Hematopoietic multipotent progenitor cell (in vitro differentiated cells): ENCODE data around the gene CCDC9B. TPM values are rescaled to one million over a fixed set of nuclear protein-coding genes. Genes with fewer than 3 reads are reported as not detected.

Experiments used
- DNase-seq, 3 donors: peaks; one replicate each; pipeline ENCODE4 v3.0.0-alpha.2; 2011 to 2015; ENCODE audit warnings: low read depth in 2 of 3, low spot score in 2 of 3
- total RNA-seq: library from RNA; depleted of rRNA; stranded (reverse); fragments of >200 nt; gene quantifications from one replicate; pipeline ENCODE4 v1.2.3, GENCODE V29; 2012

Gene CCDC9B
- total RNA-seq, 1 donor, result 4.6 TPM

- DNase-seq, result no peak
These were observed 29.7 kb downstream of the CCDC9B start for GRCh38 chr15:40310993-40311392.

DNA sequence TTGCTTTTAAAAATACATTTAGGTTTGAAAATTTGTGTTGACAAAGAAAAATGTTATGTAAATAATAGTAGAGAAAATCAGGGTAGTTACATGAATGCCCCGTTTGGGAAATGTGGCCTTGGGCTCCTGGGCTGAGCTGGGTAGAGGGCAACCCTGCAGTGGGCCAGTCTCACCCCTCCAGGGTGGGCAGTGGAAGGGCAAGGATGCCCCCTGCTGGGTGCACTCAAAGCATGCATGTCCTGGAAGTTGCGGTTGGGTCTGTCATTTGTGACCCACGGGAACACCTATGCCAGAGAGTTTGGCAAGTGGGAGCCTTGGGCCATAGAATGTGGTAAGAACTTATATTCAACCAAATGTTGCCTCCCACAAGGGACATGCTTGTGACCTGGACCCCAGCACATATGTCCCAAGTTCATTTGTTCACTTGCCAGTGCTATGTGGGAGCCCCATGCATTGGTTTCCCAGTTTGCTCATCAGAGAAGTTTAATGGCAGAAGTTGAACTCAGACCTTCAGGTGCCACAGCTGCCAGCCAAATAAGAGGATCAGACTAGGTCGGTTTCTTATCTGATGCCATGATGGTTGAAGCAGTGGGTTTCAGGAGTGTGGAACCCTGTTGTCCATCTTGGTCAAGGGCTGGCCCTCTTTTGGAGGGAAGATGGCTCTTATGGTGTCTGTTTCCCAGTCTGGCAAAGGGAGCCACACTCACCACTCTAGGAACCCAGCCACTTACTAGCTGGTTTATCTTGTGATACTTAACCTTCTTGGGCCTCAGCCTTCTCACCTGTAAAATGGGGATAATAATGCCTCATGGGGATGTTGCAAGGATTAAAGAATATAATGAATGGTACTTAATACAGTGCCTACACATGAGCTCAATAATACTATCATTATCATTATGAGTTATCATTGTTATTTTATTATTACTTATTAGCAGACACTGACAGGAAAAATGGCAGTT, 30.5 kb downstream of the CCDC9B start:
- DNase-seq, result peak in 2 of 3 donors; percentile 77 to 86

- no peak for DNase-seq
These were observed 31.3 kb downstream of the CCDC9B start for GRCh38 chr15:40309344-40309862.

- peak; percentile 54 to 81 (median 72) for DNase-seq
These were observed 33.1 kb downstream of the CCDC9B start, which contains the start of gene PLCB2 for GRCh38 chr15:40307421-40308211. TSS of gene PLCB2 (minus strand) at chr15:40307935. CDS start at chr15:40307672, 263 bp downstream.

DNA sequence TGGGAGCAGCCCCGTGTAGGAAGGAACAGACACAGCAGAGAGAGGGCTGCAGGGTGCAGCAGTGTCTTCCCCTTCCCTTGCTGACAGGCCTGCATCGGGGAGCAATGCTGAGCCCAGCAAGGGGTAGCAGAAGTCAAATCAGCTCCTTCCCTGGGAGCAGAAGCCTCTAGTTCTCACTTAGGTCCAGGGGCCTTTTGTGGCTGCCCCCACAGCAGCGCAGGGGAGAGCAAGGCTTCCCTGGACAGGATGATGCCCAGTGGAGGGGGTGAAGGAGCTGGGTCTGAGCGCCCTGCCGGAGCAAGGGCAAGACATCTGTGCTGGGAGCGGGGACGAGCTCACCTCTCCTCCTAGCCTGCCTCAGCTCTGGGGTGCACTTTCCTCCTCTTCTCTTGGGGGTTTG, 33.8 kb downstream of the CCDC9B start:
- DNase-seq, result no peak

- DNase-seq, result no peak
These were observed 34.4 kb downstream of the CCDC9B start for GRCh38 chr15:40306371-40306770.

DNA sequence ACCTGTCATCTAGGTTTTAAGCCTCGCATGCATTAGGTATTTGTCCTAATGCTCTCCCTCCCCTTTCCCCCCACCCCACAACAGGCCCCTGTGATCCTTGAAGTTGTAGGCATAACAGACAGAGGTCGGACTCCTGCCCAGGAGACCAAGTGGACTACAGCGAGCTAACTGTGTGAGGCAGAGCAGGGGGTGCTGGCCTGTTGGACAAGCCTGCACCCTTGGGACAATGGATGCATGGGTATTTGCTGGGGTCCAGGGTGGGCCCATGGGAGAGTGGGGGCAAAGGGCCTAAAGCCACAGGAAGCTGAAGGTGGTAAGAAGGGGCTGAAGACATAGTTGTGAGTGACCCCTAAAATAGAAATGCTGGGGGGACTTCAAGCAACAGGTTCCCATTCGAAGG, 35.5 kb downstream of the CCDC9B start:
- DNase-seq, result no peak

DNA sequence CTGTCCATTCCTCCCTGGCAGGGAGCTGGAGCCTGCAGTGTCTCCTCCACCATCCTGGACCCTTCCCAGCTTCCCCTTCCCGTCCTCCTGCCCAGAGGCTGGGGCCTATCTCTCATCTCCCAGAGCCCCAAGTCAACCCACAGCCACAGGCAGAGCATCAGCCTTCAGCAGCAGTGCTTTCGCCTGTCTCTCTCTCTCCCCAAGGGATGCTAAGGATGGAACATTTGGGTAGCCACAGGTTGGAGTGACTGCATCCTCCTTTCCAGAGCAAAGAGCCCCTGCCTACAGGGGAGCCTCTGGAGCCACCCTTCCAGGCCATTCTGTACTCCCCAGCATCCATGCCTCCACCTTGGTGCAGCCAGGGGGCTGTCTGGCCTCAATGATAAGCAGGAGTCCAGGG, 37.2 kb downstream of the CCDC9B start:
- no peak for DNase-seq

DNA sequence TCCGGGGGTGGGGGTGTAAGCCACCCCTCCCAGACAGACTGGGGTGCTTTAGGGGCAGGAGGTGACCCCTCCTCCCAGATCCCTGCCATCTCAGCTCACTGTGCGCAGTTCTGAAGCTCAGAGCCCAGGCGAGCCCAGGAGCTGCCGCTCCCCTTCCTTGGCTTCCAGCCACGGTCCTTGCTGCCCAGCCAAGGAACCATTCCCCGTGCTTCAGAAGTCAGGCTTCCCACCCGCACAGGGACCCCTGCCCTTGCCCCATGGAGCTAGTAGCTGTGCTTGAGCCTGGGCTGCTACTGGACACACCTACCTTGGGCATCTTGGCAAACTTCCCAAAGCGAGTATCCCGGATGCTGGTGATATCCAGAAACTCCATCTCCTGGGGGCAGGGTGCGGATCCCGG, 37.8 kb downstream of the CCDC9B start:
- DNase-seq, result no peak

DNA sequence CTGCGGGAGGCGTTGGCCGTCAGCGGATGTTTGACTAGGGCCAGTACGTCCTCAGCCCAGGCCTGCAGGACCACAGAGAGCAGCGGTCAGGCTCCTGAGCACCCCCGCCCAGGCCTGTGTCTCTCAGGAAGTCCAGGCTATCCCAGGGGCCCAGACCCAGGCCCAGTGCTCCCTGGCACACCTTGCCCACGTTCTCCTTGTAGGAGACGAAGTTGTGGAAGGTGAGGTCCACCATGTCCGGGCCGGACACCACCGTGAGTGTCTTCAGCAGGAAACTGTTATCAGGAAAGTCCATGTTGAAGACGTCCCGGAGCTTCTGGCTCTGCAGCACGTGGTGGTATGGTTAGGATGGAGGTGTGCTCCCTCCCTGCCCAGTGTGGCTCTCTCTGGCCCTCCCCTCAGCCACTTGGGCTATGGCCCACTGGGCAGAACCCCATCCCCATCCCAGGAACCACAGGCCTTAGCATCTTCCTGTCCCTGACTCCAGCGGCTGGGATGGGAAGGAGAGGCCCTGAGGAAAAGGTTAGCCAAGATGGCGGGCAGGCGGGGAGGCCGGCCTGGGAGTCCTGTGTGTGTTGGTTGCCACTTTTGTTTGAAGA, 38.4 kb downstream of the CCDC9B start:
- no peak for DNase-seq

DNA sequence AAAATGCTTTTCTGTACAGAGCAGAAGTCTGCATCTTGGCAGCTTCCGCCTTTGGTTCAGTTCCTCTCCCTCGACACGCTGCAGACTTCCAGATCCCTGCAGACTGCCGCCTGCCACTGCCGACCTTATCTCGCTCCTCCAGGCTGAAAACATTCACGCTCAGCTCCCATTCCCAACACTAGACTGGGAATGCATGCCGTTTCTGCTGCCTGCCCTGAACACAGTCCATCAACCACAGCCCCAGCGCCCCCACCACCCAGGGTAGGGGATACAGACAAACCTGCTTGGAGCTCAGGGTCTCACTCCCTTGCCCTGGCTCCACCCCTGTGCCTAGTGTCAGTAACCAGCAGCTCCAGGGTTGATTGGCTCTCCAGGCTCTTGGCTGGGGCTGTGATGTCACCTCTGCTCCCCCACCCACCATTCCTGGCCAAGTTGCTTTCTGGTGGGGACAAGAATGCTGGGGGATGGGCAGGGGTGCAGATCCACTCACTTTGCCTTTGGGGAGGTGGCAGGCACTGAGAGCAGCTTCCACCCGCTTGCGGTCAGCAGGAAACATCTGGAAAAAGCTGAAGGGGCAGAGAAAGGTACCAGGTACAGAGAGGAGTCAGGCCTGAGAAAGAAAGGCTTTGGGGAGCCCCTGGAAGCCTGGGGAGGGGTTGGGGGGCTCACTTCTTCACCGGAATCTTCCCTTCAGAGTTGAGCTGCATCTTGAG, 39.1 kb downstream of the CCDC9B start:
- DNase-seq, result no peak

GRCh38 chr15:40300771-40301170, 40.0 kb downstream of the CCDC9B start:
- no peak for DNase-seq

- DNase-seq, result no peak
These were observed 40.4 kb downstream of the CCDC9B start for GRCh38 chr15:40300367-40300766.

DNA sequence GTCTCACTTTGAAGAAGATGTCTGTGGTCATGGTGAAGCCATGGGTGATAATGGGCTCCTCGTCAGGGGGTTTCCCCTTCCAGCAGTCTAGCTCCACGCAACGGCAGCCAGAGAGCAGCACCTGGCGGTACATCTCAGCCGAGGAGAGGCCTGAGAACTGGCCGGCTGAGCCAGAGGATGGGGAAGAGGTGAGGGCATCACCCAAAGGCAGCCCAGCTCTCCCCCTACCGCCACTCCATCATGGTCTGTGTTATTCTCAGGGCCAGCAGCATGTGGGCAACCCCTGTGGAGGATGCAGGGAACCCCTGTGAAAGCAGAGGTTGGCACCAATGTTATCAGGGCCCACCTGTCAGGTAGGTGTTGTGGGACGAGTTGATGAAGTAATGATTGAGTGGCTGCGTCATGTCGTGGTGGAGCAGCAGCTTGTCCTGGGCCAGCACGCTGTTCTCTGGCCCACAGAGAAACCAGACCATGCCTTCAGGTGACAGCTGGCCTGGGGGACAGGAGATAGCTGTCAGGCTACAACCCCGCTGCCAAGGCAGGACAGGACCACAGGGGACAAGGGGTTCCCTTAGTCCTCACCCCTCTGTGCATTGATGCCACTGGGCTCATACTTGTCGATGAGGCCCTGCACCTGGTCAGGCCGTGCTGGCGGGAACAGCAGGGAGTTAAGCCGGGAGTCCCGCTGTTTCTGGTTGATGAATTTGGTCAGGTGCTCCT, 42.4 kb downstream of the CCDC9B start:
- DNase-seq, result no peak

DNA sequence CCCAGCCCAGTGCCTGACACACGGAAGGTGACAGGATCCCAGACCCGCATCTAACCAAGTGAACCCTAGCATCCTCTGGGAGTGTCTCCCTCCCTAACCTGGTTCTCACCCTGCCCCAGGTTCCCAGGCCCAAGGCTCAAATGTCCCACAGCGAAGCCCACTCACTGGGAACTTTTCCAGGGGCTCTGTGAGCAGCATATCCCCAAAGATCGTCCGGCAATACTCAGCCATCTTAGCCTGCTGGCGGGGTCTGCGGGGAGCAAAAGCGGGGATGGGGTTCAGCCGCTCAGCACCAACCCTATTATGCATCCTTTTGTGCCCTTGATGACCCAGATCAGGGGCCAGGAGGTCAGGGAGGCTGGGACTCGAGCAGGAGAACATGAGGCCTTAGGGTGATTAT, 43.4 kb downstream of the CCDC9B start:
- DNase-seq, result no peak

GRCh38 chr15:40296561-40297230, 44.0 kb downstream of the CCDC9B start:
- no peak for DNase-seq

DNA sequence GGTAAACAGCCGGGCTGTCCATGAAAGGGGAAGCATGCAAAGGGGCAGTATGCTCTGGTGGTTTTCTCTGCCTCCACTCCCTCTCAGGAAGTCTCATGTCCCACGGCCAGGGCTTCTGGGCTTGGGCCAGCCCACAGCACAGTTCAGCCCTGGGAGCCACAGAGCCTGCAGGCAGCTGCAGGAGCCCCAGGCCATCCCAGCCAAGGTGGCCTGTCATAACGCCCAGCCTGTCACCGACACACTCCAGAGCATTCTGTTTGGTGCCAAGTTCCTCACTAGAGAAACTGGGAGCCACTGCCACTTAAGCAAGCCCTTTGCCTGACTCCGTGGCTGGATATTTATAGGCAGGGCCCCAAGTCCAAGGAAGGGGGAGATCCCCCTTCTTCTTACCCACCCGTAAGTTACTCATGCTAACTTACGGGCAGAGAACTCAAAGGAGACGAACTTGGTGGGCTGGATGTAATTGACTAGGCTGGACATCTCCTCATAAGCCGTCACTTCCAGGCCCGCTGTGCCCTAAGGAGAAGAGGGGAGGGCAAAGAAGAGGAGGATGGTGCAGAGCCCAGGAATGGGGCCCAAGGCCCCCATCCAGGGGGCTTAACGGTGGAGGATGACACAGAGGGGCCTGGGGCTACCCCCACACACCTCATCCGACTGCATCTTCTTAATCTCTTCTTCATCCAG, 44.7 kb downstream of the CCDC9B start:
- no peak for DNase-seq

GRCh38 chr15:40295297-40295696, 45.4 kb downstream of the CCDC9B start:
- DNase-seq, result no peak
